EL (cell line): Measurements from ENCODE around the gene ARID5A.

ENCODE experiments used
- DNase-seq: peaks from one replicate; pipeline ENCODE4 v3.0.0-alpha.2; 2016

The ARID5A gene

DNA sequence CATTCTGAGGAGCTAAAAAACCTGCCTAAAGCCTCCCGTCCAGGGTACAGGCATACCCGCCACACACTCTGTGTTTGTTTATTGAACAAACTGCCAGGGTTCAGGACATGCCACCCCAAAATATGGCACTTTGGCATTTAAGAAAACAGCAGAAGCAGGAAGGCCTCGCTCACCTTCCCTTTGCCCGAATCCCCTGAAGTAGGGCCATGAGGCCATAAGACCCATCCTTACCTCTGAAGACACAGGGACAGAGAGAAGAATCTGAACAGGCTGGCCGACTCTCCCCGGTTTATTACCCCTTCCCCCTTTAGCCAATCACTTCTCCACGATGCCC, 29.7 kb upstream of the ARID5A start:
- DNase-seq: no peak

DNA sequence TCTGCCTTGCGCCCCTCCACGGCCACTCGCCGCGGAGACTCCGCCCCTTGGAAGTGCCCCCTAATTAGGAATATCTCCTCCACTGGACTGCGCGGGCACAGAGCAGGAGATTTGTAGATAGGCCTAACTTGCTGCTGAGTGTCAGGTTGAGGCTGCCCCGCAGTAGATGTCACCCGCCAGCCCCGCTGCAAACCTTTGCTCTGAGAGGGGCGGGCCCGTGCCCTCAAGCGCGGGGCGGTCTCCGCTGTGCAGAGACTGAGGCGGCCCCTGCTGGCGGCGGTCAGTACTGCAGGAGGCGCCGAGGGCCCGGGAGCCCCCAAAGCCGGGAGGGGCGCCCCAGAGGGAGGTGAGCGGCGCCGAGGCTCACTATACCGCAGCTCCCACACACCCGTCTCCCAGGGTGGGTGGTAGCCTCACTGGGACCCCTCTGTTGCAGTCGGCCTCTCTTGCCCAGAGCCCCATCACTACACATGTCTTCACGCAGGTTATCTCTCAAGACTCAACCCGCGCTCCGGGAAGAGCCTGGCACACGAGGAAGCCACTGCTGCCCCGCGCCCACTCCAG, 28.5 kb upstream of the ARID5A start:
- DNase-seq: peak; percentile 58

DNA sequence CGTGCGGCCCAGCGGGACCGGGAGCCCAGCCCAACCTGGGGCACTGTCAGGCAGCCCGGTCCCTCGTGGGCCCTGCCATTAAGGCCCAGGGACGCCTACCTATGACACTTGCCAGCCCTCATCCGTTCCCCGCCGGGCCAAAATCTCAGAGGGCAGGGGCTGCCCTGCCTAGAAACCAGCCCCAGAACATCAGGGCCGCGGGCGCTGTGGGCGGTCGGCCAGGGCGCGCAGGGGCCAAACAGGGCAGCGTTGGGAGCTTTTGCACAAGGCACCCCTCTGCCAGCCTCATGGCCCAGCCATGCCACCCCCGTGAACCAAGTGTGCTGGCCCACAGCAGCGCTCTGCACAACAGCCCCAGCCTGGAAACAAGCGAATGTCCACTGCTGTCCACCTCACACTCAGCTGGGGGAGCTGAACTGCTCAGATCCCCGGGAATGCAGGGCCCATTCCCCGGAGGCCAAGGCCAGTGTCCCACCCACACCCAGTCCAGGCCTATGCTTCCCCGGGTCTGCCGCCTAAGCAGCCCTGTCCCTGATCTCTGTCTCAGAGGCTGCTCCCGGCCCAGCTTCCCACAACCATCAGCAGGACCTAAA, 27.9 kb upstream of the ARID5A start:
- DNase-seq: no peak

DNA sequence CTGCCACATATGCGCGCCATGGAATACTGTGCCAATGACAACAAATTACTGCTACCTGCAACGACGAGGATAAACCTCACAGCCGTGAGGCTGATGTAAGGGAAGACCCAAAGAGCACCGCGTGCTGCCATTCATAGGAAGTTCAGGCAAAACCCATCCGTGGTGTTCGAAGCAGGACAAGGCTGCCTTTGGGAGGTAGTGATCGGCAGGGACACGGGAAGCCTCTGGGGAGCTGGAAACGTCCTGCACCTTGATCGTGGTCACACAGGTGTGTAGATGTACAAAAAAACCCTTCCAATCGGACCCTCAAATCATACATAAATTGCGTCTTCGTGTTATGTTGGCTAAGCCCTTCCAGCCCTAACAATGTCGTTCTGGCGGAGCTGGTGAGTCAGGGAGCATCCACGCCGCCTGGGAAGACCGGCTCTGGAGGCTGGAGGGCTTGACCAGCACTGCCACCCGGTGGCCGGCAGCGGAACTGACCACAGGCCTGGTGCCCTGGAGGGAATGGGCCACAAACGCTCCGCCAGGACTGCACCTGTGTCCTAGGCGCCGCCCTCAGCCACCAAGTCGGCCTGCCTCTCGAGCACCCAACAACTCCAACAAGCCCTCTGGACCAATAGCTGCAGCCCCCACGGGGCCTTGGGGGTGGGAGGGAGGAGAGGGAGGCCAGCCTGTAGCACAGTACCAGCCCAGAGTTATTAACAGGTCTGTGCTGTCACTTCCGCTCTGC, 27.3 kb upstream of the ARID5A start:
- DNase-seq: peak; percentile 83

DNA sequence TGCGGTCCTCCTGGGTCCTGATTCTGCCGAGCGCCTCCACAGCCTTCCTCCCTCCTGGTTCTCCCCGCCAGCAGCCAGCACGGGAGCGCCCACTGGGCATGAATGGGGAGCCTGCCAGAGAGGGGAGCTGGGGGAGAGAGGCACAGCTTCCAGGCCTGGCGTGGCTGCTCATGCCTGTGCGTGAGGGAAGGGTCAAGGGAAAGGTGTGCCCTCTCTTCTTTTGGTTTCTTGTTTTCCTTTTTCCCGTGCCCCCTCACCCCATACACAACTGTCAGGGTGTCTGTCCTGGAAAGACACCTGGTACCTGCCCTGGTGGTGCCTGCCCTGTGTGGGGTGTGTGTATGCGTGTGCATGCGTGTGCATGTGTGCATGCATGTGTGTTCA, 26.7 kb upstream of the ARID5A start:
- DNase-seq: no peak

DNA sequence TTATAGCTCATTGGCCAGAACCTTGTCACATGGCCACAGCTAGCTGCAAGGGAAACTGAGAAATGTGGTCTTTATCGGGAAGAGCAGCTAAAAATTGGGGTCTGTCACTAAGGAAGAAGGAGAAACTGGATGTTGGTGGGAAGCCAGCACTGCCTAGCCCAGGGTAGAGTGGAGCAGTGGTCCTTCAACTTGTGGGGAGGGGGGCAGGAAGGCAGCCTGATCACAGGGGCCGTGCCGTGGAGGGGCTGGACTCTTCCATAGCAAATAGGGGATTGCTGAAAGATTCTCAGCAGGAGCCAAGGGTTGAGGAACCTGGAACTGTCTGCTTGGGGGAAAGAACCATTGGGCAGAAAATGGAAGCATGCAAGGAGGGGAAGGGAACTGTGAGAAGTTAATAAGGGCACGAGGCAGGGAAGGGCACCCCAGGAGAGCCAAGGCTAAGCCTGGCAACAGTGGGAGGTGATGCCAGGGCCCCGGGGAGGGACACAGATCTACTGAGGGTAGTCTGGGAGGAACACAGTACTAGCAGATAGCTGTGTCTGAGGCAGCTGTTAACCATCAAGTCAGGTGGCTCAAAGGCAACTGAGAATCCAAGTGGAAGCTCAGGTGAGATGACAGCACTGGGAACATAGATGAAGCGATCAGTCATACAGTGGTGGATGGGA, 25.5 kb upstream of the ARID5A start:
- DNase-seq: no peak

DNA sequence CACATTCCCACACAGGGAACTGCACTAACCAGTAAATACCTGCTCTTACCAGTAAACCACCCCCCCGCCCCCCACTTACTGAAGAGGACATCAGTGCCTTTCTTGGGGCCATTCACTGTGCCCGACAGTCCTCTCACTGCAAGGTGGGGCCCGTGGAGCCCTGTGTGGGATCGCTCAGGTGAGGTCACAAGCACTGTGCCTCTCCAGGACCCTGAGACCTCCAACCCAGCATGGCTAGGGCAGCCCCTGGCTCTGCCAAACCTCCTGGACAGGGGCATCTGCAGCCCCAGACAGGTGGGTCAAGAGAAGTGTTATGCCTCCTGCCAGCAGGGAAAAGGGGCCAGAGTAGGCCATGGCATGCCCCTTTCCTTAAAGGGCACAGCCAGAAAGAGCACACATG, 24.7 kb upstream of the ARID5A start:
- DNase-seq: no peak

DNA sequence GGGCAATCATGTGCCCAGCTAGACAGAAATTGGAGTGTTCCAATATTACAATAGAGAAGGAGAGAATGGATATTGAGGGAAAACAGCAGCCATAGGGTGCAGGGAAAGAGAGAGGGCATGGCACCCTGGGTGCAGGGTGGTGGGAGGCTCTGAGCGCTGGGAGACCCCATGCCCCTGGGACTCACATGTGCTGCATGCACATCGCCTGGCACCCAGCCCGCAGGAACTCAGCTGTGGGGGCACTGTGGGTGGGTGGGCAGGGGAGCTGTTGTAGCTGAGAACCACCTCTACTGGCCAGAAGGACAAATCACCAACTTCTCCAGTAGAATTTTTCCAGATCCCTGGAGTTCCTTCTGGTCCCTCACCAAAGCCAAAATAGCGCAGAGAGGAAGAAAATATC, 24.2 kb upstream of the ARID5A start:
- no peak for DNase-seq

DNA sequence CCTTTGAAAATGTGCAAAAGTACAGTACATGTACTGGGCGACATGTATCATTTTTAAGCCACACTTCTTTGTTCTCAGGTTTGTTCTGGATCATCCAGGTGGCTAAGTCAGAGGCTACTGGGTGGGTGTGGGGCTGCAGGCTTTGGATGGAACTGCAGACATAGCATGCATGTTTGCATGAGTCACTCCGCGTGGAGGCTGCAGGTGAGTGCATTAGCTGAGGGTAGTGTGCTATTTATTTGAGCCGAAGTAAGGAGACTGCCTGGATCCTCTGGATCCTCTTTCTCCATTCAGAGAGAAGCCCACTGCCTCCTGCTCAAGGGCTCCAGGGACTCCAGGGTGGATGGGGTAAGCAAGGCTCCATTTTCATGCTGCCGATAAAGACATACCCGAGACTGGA, 22.0 kb upstream of the ARID5A start:
- no peak for DNase-seq

DNA sequence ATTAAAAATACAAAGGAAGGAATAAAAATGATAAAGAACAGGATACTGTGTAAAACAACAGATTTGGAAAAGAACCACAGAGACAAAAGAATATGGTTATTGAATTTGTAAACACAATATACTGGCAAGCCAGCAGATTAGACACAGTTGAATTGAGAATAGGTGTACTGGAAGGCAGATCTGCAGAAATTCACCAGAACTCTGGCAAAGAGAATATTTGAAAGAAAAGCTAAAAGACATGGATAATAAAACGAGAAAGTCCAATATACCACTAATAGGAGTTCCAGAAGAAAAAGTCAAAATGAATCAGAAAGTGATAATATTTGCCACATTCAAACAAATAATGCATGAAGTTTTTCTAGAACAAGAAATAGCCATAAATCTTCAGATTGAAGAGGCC, 19.5 kb upstream of the ARID5A start:
- no peak for DNase-seq

DNA sequence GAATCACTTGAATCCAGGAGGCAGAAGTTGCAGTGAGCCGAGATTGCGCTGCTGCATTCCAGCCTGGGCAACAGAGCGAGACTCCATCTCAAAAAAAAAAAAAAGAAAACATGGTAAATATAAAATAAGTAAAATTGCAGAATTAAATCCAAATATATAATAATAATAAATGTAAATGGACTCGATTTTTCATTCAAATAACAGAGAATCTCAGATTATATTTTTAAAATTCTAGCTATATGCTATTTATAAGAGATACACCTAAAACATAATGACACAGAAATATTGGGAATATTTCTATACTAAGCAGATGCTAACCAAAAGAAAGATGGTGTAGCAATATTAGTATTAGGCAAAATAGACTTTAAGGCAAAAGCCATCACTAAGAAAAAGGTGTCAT, 16.3 kb upstream of the ARID5A start:
- DNase-seq: no peak

DNA sequence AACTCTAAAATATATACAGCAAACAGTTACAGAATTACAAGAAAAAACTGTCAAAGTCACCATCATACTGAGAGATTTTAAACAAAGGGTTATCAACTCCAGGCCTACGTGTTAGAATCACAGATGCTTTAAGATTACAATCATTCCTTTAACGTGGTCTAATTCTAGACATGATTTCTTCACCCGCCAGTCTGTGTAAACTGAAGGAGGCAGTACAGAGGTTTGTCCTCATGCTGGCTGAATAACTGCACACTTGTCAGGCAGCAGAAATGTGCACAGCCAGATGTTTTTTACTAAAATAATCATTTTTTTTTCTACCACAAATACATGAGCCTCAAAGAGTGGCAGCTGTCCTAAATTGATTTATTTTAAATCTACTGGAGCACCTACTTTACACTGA, 15.9 kb upstream of the ARID5A start:
- DNase-seq: no peak

DNA sequence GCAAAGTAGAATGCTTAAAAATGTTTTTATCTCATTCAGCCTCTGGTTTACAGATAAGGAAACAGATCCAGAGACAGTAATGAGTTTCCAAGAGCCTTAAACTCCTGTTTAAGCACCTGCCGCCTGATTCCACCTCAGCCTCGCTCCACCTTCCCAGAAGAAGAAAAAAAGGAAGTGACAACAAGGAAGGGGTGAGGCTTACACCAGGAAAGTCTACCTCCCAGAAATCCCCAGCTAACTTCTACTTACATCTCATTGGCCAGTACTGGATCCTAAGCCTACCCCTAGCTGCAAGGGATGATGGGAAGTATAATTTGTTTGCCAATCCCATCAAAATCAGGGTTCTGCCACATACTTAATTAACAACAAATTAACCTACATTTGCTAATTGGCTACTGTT, 15.3 kb upstream of the ARID5A start:
- no peak for DNase-seq

DNA sequence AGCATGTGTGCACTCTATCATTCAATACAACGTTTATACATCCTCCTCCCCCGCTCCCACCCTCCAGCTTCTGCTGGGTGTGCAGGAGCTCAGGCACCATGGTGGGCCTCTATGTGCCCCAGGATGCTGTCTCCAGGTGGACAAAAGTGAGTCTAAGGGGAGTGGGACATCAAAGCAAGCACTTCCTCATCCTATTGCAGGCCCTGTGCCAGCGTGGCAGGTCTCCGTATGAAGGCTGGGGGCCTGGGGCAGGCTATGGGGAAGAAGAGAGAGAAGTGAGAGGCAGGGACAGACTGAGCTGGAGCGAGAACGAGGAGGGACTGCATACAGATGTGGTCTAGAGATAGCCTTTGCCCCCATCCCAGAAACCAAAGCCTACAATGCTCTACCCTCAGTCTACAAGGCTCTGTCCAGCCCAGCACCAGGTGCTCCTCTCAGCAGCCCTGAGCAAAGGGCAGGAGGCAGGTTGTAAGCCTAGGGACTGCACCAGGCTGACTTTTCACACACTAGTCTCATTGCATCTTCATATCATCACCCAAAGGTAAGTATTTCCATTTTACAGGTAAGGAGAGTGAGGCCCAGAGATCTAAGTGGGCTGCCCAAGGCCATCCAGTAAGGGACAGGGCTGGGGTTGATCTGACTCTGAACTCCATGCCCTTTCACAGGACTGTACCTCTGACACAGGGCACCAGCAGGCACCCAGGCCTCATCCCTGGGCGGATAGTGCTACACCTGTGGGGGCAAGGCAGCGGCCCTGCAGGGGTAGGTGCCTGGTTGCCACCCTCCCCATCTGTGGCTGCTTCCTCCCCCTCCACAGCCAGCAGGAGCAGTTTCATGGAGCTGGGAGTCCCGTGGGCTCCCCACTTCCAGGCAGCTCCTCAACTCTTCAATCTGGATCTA, 14.0 kb upstream of the ARID5A start:
- DNase-seq: no peak

DNA sequence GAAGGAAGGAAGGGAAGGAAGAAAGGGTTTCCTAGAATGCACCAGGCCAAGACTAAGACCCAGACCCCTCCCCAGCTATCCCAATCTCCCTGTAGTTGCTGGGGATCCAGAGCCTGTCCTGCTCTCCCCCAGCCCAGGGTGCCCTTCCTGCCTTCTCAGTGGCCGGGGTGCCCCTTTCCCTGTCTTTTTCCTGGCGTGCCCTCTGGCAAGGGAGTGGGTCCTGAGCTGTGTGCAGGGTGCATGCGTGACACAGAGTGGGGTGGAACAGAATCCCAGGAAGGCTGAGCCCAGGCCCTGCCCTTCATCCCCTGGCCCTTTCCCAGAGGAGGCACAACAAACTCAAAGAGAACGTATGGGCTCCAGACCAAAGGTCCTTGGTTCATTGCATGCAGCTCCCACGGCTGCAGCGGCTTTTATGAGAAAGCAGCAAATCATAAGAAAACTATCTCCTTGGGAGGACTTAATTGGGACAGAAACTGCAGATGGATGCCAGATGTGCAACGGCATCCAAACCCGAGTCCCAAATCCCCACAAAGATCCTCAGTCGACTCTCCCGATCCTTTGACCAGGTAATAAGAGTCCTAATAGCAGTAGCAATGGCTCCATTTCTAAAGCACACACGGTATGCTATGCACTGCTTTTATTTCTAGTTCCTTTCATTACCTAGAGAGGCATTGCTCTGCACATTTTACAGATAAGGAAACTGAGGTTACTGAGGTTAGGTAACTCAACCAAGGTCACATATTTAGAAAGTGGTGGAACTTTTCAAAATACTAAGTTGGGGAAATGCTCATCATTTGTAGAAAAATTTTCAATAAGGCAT, 12.7 kb upstream of the ARID5A start:
- DNase-seq: peak; percentile 74

DNA sequence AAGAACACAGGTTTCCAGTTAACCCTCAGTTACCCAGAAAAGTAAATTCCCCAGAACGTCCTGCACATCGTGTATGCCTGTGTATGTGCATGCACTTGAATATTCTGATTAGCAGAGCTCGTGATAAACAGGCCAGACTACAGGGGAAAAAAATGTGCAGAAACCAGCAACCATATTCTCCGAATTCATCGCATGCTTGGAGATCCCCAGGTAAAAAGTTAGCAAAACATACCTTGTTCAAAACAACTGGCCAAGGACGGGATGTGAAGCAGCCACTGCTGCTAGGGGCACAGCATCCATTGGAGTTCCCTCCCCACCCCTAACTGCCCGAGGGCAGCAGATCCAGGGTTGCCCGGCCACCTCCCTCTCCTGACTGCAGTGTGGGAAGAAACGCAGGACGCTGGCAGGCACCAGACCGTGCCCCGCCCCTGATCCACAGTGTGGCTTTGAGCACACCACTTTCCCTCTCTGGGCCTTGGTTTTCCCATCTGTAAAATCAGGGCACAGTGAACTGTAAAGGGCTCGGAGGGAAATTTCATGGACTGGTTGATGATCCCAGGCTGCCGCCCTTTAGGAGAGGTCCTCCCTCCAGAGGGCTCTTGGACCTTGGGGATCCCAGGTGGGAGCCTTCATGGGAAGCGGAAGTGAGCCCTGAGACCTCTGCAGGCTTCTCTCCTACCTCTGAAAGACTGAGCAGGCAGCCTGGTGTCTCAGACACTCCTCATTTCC, 11.9 kb upstream of the ARID5A start:
- DNase-seq: no peak

DNA sequence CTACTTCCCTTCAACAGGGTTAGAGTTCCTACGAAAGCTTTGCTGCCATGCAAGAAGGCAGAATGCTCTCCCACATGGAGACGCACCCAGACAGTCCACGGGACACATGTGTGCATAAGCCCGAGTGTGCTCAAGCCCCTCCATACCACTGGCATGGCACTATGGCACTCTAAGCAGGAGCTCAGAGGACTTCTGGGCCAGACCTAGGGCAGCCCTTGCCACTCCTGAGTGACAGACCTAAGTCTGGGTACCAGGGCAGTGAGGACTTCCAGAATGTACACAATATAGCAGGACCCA, 11.4 kb upstream of the ARID5A start:
- DNase-seq: no peak

DNA sequence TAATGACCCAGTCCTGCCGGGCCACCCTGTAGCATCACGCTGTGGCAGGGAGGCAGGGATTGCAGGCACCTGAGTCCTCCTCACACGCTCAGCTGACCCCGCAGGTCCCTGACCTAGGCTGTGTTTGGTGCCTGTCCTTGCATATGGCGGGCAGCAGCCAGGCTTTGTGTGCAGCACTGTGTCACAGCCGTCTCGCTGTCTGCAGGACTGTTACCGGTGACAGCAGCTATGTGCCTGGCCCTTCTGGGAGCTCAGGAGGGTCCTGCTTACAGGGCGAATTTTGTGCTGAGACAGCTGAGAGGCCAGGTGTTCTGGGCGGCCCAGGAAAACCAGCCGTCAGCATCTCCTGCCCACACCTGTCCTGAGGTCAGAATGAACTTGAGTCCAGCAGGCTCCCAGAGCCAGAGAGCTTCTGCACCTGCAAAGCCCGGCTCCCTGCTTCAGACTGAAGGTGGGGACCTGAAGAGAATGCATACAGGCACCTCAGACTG, 10.4 kb upstream of the ARID5A start:
- no peak for DNase-seq

DNA sequence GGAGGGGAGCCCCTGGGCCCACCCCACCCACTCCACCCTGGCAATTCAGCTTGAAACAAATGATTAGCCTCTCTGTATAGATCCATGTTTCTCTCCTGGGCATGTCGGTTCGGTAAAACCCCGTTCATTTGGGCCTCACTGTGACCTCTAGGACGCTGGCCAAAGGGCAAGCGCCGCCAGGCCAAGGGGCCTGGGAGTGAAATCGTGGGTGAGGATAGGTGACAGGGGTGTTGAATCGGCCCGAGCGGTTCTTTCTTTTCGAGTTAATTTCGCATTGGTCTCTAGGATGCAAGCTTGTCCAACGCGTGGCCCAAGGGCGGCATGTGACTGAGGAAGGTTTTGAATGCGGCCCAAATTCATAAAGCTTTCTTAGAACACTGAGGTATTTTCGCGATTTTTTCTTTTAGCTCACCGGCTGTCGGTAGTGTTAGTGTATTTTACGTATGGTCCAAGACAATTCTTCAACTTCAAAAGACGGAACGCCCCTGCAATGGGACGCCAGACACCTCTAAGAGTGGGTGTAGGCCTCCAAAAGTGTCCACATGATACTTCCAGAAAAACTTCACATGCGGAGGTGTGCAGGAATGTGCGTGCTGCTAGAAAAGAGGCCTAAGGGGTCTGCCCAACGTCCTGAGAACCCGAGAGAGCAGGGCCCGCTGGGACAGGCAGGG, 9.8 kb upstream of the ARID5A start:
- DNase-seq: no peak

DNA sequence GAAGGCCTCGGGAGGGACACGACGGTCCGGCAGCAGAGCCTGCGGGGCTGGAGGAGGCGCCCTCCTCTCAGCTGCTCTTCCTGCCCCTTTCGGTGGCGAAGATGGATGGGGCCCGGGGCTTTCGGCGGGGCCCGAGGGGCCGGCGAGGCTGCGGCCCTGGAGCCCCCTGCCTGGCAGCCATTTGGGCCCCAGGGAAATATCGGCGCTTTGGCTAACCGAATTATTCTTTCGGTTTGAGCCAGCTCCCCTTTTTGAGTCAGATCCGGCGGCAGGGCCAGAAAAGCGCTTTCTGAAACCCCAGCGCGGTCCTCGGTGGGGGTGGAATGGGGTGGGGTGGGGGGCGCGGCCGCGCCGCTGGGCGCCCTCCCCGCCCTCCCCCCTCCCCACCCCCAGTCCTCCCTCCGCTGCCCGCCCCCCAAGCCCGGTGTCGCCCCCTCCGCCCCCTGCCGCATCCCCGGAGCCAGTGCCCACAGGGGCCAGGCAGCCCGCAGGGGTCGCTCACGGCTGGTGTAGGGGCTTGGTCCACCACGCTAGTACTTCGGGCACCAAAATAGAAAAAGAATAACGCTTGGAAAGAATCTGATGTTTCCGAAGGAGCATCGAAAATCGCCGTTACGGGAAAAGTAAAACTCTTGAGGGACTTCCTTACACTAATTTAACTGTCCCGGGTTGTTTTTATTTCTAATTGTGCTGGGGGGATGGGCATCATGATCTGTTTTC, 9.1 kb upstream of the ARID5A start:
- peak; percentile 37 for DNase-seq
